Nephron progenitor cell (in vitro differentiated cells): Measurements from ENCODE around the gene GALNT3.

Source experiments
- DNase-seq: peaks from one replicate; pipeline ENCODE4 v3.0.0; 2021
- H3K27ac Mint-ChIP-seq: 2 replicates; pipeline ENCODE4 v1.8.0; 2021; ENCODE audit warnings: mild to moderate bottlenecking, moderate library complexity, mixed read lengths
- H3K27me3 Mint-ChIP-seq: 2 replicates; pipeline ENCODE4 v1.8.0; 2021; ENCODE audit warnings: mild to moderate bottlenecking, low read depth, mixed read lengths; ENCODE audit not compliant: poor library complexity
- H3K36me3 Mint-ChIP-seq: 2 replicates; pipeline ENCODE4 v1.8.0; 2021; ENCODE audit warnings: low read depth, mixed read lengths
- H3K4me1 Mint-ChIP-seq: 2 replicates; pipeline ENCODE4 v1.8.0; 2021; ENCODE audit warnings: mixed read lengths
- H3K4me3 Mint-ChIP-seq: 2 replicates; pipeline ENCODE4 v1.8.0; 2021; ENCODE audit warnings: mild to moderate bottlenecking, moderate library complexity, mixed read lengths
- H3K9me3 Mint-ChIP-seq: 2 replicates; pipeline ENCODE4 v1.8.0; 2021; ENCODE audit warnings: mild to moderate bottlenecking, moderate library complexity, mixed read lengths
- TF ChIP-seq, protein P1 (sequence below): fragments of 200-600 bp; sonication (generic); IDR thresholded peaks from 2 replicates; pipeline ENCODE4 v1.5.0; 2021; ENCODE audit warnings: antibody characterized with exemption

GALNT3 gene

DNA sequence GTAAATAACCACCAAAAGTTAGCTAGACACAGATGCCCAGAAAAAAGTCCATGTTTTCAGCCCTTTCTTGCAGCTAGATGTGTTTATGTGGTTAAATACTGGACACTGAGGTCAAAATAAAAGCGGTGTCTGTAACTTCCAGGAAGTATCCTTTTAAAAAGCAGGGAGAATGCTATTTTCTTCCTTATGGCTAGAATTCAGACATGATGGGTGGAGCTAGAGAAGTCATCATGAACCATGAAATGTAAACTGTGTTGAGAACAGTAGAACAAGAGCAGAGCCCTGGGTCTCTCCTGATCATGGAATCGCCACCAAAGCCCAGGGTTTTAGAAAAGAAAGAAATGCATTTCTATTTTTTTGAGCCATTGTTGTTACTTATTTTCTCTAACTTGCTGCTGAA lies 41.3 kb upstream of the GALNT3 start:
- TF ChIP-seq, protein P1, sequence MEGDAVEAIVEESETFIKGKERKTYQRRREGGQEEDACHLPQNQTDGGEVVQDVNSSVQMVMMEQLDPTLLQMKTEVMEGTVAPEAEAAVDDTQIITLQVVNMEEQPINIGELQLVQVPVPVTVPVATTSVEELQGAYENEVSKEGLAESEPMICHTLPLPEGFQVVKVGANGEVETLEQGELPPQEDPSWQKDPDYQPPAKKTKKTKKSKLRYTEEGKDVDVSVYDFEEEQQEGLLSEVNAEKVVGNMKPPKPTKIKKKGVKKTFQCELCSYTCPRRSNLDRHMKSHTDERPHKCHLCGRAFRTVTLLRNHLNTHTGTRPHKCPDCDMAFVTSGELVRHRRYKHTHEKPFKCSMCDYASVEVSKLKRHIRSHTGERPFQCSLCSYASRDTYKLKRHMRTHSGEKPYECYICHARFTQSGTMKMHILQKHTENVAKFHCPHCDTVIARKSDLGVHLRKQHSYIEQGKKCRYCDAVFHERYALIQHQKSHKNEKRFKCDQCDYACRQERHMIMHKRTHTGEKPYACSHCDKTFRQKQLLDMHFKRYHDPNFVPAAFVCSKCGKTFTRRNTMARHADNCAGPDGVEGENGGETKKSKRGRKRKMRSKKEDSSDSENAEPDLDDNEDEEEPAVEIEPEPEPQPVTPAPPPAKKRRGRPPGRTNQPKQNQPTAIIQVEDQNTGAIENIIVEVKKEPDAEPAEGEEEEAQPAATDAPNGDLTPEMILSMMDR, result no peak

DNA sequence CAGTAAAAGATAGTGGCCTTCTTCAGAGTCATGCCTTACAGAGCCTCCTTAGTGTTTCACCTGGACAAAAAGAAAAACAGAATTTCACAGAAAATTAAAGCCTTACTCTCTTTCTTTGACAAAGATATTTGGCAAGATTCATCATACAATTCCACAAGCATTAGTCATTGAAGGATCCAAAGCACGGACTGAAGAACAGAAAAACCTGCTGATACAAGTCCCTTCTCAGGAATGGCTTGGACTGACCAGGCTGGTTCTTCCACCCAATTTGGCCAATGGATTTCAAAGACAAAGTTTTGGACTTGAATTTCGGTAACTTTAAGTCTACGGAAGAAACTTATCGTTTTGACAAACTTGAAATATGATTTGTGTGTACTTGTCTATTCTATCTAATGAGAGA lies 39.1 kb upstream of the GALNT3 start:
- no peaks in the 10 kb centered on the region for H3K27me3 Mint-ChIP-seq
- peaks cover 15% of the 10 kb centered on the region for H3K4me1 Mint-ChIP-seq
- no peak overlapping the region for H3K27ac Mint-ChIP-seq
- no peak overlapping the region for H3K4me3 Mint-ChIP-seq
- no peaks in the 10 kb centered on the region for H3K36me3 Mint-ChIP-seq
- DNase-seq, result no peak
- H3K9me3 Mint-ChIP-seq, result no peaks in the 10 kb centered on the region
- TF ChIP-seq, protein P1, result no peak

More for the DNA sequence above, 41.3 kb upstream of the GALNT3 start:
- Mint-ChIP-seq H3K4me3 (no peak overlapping the region), H3K27ac (no peak overlapping the region), H3K27me3 (no peaks in the 10 kb centered on the region), H3K4me1 (peaks cover 19% of the 10 kb centered on the region), H3K9me3 (no peaks in the 10 kb centered on the region), H3K36me3 (no peaks in the 10 kb centered on the region)
- no peak for DNase-seq

DNA sequence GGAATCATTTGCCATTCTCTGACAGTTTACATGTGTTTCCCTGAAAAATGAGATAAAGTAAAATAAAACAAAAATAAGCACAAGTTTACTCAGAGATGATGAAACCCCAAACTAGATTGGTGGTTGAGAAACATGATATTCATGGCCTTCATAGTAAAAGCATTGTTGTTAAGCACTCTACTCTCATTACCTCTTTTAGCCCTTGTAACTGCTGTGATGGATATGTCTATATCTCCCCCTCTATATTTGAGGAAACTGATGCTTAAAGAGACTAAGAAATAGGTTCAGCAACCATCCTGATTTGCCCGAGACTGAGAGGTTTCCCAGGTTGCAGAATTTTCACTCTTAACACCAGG lies 33.9 kb upstream of the GALNT3 start:
- no peak overlapping the region for H3K27ac Mint-ChIP-seq
- no peak overlapping the region for H3K4me3 Mint-ChIP-seq
- H3K36me3 Mint-ChIP-seq, result no peaks in the 10 kb centered on the region
- H3K9me3 Mint-ChIP-seq, result no peaks in the 10 kb centered on the region
- DNase-seq, result no peak
- TF ChIP-seq, protein P1, result no peak
- no peaks in the 10 kb centered on the region for H3K27me3 Mint-ChIP-seq
- no peaks in the 10 kb centered on the region for H3K4me1 Mint-ChIP-seq

DNA sequence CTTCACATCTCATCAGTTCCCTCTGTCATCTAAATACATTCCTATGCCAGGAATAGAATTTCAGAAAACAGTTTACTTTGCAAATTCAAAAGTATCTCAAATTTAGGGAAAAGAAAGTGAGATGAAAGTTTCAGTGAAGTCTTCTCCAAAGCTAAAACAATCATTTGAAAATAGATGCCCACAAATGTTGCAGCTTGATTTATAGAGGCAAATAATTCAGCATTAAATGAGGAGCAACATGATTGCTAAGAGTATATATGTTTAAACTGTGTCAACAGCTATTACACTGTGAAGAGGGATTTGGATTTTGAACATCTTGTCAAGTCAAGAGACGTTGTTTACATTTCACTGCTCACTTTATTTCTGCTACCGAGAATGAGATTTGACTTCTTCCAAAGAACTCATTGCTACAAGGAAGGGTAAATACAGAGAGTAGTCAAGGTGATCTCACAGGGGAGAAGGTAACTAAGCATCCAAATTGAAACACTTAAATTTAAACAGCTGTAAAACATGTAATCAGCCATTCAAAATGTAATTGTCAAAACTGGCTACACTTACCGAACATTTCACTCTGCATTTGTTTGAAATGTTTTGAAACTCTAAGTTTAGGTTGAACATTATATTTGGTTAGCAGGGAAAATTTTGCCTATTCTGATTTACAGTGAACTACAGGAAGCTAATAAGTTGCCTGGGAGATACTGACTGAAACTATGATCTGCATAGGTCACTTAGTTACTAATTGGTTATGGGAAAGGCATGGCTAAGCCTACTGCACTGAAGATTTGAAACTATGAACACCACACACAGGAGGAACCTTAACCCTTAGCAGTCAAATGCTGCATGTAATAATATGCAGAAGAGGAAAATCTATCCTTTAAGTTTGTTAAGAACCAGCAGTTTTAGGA lies 33.2 kb upstream of the GALNT3 start:
- TF ChIP-seq, protein P1, result no peak
- no peaks in the 10 kb centered on the region for H3K36me3 Mint-ChIP-seq
- DNase-seq, result no peak

DNA sequence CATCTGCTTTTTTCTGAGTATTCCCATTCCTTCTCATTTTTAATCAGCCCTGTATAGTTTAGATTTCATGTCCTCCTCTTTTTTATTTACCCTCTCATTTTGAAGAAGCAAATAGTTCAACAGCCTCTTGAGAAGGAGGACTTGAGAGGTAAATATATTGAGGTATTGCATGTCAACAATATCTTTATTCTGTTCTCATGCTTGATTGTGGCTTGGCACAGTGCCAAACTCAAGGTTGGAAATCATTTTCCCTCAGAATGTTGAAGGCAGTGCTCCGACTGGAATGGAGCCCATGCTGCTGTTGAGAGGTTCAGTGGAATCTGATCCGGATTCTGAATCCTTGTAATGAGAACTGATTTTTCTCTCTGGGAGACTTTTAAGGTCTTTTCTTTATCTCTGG lies 31.0 kb upstream of the GALNT3 start:
- Mint-ChIP-seq H3K36me3 (no peaks in the 10 kb centered on the region), H3K27me3 (no peaks in the 10 kb centered on the region), H3K4me1 (no peaks in the 10 kb centered on the region), H3K4me3 (no peak overlapping the region), H3K9me3 (no peaks in the 10 kb centered on the region), H3K27ac (no peak overlapping the region)
- no peak for DNase-seq
- TF ChIP-seq, protein P1, result no peak

More for the DNA sequence above, 33.2 kb upstream of the GALNT3 start:
- Mint-ChIP-seq H3K4me1 (no peaks in the 10 kb centered on the region), H3K4me3 (no peak overlapping the region), H3K27me3 (no peaks in the 10 kb centered on the region), H3K27ac (peak overlapping the region; percentile 22), H3K9me3 (no peaks in the 10 kb centered on the region)

DNA sequence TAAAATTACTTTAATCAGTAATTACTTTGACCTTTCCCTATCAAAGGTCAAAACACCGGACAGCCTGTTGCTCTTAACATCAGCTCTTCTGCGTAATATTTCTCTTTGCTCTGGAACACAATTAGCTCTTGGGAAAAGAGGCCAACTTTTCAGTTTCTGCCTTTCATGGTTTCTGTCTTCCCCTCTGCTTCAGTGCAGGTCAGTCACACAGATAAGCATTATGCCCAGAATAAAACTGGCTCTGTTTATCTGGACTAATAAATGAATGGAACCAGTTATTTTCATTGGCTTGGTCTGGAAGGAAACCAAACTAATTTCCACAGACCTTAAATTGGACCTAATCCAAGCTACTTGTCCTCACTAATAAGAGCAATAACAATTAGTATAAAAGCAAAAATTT lies 26.2 kb upstream of the GALNT3 start:
- no peak overlapping the region for H3K4me3 Mint-ChIP-seq

More for the DNA sequence above, 26.2 kb upstream of the GALNT3 start:
- DNase-seq, result no peak
- Mint-ChIP-seq H3K4me1 (no peaks in the 10 kb centered on the region), H3K36me3 (no peaks in the 10 kb centered on the region), H3K27me3 (no peaks in the 10 kb centered on the region), H3K9me3 (no peaks in the 10 kb centered on the region), H3K27ac (no peak overlapping the region)
- TF ChIP-seq, protein P1, result no peak
